HG03060 (cell line): ENCODE measurements around the gene RAI1.

Source experiments
- ATAC-seq: cut with Tn5 transposase; IDR thresholded peaks from one replicate; pipeline ENCODE4 v1.9.1; 2021; ENCODE audit warnings: low read depth, moderate number of reproducible peaks; ENCODE audit not compliant: unreplicated experiment

RAI1 gene

GRCh38 chr17:17822189-17822588, 140.9 kb downstream of the RAI1 start:
- ATAC-seq = no peak

GRCh38 chr17:17822616-17823015, 141.4 kb downstream of the RAI1 start:
- ATAC-seq = no peak

GRCh38 chr17:17823433-17824118, 142.3 kb downstream of the RAI1 start:
- no peak for ATAC-seq

GRCh38 chr17:17824119-17824782, 143.0 kb downstream of the RAI1 start:
- ATAC-seq = no peak

GRCh38 chr17:17824783-17825614, 143.7 kb downstream of the RAI1 start:
- ATAC-seq = no peak

- no peak for ATAC-seq
These were observed 145.1 kb downstream of the RAI1 start for GRCh38 chr17:17826342-17826713.

GRCh38 chr17:17826942-17827785, 145.9 kb downstream of the RAI1 start:
- ATAC-seq = no peak

- ATAC-seq = no peak
These were observed 146.8 kb downstream of the RAI1 start for GRCh38 chr17:17827826-17828621.

DNA sequence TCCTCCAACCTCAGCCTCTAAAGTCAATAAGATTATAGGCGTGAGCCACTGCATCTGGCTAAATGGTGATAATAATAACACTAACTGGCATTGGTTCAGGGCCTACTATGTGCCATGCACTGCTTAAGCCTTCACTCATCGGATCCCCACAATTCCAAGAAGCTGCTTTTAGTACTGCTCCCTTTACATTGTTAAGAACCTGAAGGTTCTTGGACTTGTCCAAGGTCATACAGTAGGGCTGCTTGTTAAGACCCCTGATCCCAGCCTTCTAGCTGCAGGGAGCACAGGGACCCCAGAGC, 149.0 kb downstream of the RAI1 start:
- no peak for ATAC-seq

GRCh38 chr17:17830740-17831207, 149.5 kb downstream of the RAI1 start:
- no peak for ATAC-seq

- no peak for ATAC-seq
These were observed 150.2 kb downstream of the RAI1 start for GRCh38 chr17:17831208-17832031.

DNA sequence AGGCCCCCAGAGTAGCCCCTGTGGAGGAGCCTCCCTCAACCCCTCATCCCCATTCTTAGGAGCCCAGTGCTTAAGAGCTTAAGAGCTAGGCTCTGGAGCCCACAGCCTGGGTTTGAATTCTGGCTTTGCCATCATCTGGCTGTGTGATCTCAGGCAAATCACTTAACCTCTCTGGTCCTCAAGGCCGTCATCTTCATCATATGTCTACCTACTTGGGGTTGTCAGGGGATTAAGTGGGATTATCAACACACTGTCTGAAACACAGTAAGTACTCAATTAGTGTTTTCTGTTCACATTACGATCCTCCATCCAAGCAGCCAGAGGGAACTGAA, 150.7 kb downstream of the RAI1 start:
- ATAC-seq = no peak

DNA sequence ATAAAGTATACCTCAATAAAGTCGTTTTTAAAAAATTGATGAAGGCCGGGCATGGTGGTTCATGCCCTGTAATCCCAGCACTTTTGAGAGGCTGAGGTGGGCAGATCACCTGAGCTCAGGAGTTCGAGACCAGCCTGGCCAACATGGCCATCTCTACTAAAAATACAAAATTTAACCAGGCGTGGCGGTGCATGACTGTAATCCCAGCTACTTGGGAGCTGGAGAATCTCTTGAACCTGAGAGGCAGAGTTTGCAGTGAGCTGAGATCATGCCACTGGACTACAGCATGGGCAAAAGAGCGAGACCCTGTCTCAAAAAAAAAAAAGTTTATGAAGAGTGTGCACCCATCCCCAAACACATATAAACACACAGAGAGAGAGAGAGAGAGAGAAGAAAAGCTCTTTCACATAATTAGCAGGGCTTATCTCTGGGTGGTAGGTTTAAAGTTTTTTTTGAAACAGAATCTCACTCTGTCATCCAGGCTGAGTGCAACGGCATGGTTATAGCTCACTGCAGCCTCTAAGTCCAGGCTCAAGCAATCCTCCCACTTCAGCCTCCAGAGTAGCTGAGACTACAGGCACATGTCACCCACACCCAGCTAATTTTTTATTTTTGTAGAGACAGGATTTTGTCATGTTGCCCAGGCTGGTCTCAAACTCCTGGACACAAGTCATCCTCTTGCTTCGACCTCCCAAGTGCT, 152.6 kb downstream of the RAI1 start:
- ATAC-seq = no peak

DNA sequence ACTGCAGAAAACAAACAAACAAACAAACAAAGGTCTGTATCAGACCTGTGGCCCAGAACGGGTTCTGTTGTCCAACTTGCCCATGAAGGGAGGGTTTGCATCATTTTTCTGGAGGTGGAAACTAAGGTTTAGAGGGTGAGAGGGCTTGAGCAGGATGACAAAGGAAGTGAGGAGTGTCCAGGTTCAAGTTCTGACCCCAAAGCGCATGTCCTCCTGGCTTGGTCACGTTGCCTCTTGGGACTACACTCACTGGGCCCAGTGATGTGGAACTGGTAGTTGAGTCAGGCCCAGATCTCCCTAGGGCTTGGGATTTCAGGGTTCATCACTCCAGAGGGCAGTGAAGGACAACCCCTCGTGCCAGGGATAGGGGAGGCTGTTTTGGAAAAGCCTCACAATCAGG, 153.7 kb downstream of the RAI1 start:
- ATAC-seq = no peak

DNA sequence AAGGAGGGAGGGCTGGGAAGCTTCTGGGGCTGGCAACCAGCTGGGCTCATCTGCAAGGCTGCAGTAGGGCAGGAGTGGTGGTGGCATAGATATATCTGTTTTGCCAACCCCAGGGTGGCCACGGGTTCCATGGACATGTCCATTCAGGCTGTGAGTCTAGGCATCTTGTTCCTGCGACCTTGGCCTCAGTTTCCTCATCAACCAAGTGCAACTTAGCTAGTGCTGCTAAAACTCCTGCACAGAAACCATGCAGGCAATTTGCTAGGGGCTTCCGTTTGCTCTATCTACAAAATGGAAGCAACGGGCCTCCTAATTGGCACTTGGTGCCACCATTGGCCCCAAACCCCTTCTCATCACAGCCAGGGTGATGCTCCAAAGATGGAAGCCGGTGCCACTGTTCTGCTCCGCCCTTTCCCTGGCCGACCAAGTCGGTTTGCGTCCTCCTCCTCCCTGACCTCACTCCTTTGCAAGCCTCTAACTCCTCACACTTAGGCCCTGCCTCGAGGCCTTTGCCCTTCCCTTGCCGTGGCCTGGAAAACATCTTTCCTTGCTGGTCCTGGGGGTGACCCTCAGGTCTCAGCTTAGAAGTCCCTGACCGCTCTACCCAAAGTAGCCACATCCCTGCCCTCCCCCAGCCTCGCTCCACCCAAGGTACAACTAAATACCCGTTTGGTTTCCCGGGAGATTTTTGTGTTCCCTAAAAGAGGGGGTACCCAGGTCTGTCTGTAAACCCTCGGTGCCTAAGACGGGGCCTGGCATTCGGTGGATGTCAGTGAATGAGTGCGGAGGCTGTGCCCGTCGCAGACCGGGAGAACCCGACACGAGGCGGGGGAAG, 154.4 kb downstream of the RAI1 start:
- no peak for ATAC-seq

DNA sequence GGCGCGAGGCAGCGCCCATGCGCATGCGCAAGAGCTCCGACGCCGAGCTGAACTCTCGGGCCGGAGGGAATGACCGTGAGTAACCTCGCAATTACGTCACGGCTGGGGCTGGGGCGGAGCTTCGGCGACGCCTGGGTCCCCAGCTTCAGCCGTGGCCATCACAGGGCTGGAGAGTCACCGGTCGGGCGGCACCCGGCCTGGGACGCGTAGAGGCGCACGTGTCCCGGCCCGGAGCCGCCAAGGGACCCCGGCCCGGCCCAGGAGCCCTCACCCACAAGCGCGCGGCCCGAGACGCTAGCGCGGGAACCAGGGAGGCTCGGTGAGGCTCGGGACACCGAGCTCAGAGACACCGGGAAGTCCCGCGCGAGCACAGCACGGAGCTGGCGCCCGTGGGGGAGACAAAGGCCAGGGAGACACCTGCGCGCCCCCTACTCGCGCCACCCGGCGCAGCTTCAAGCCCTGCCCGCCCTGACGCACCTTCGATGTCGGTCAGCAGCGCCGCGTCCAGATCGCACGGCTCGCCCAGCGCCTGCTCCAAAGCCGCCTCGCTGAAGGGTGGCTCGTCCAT, 155.1 kb downstream of the RAI1 start:
- peak; percentile 40 for ATAC-seq

GRCh38 chr17:17836818-17837379, 155.6 kb downstream of the RAI1 start, which contains the start of gene SREBF1:
Gene SREBF1, minus strand, starts transcription at chr17:17836986. Its CDS starts 169 bp downstream, at chr17:17836817.
- ATAC-seq = peak; percentile 4
